ENCODE measurements around the gene E2F3.

E2F3 gene

DNA sequence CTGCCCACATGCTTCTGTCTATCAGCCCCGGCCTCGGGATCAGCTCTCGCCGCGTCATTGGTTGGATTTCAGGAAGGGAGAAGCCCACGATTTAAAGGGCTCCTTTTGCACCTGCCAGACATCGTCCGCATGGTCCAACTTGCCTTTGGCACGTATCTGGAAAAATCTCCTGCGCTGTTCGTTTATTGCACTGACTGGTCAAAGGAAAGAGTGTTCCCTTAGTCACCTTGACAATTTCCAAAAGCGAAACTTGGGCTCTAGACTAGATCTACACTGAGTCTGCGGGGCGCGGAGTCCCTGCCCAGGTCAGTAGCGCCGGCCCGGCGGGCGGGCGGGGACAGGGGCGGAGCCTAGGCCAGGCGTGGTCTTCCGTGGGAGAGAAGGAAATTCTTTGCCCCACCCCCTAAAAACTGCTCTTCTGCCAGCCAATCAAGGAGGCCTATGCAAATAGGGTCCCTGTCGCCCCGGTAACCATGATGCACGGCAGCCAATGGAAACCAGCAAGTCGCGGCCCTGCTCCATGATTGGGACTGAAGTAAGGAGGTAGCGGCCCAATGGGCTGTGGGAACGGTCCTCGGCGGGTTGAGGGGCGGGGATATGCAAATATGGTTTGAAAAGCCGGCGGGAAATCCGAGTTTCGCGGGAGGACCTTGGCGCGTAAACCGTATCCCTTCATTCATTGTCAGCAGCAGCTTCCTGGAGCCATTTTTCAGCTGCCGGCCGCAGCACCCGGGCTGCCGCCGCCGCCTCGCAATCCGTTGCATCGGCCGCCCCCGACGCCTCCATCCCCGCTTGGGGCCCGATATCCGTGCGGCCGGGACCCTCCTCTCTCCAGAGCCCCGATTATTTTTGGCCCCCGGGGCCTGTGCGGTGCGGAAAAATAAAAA, at the start of gene E2F3:
Gene E2F3, plus strand, starts transcription at position 675 of the 887 bp plus-strand sequence. CDS start 354 bp downstream, outside the sequence.
- H3K4me3 ChIP-seq (ENCODE audit: low read depth, low read length): peak within 1 kb of the TSS; percentile 90
- DNase-seq (ENCODE audit: low read depth): peak; percentile 100
- TF ChIP-seq, protein P1, sequence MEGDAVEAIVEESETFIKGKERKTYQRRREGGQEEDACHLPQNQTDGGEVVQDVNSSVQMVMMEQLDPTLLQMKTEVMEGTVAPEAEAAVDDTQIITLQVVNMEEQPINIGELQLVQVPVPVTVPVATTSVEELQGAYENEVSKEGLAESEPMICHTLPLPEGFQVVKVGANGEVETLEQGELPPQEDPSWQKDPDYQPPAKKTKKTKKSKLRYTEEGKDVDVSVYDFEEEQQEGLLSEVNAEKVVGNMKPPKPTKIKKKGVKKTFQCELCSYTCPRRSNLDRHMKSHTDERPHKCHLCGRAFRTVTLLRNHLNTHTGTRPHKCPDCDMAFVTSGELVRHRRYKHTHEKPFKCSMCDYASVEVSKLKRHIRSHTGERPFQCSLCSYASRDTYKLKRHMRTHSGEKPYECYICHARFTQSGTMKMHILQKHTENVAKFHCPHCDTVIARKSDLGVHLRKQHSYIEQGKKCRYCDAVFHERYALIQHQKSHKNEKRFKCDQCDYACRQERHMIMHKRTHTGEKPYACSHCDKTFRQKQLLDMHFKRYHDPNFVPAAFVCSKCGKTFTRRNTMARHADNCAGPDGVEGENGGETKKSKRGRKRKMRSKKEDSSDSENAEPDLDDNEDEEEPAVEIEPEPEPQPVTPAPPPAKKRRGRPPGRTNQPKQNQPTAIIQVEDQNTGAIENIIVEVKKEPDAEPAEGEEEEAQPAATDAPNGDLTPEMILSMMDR (IDR thresholded peaks at IDR 0.05; ENCODE audit: insufficient read depth, low read depth, low read length, missing control alignments): no peak

DNA sequence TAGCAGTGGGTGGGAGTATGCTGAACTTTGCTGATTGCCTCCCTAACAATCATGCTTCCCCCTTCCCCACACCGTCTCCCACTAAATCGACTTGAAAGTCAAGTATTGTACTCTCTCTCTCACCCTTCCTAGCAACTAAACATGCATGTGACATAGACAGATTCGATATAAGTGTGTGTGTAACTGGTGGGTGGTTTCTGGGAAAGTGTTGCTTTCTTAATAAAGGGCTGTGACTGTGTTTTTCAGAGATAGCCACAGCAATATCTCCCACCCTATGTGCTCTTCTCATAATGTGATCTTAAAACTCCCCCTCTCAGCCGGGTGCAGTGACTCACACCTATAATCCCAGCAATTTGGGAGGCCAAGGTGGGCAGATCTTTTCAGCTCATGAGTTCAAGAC, 49.3 kb upstream of the E2F3 start:
- no peak for DNase-seq (ENCODE audit: low read depth)
- TF ChIP-seq, protein P1 (IDR thresholded peaks at IDR 0.05; ENCODE audit: insufficient read depth, low read depth, low read length, missing control alignments): no peak
- no peak overlapping the region for H3K4me3 ChIP-seq (ENCODE audit: low read depth, low read length)

DNA sequence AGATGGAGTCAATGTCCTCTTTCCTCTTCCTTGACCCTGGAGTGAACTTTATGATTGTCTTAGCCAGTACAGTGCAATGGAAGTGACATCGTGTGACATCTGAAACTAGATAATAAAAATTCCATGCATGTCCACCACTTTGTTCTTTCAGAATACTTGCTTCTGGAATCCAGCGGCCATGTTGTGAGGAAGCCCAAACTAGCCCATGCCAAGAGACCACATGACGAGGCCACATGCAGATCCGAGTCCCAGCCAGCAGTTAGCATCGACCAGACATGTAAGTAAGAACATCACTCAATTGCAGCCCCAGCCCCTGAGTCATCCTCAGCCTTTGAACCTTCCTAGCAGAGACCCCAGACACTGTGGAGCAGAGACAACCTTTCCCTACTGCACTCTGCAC, 48.5 kb upstream of the E2F3 start:
- DNase-seq (ENCODE audit: low read depth): no peak
- TF ChIP-seq, protein P1 (IDR thresholded peaks at IDR 0.05; ENCODE audit: insufficient read depth, low read depth, low read length, missing control alignments): no peak

DNA sequence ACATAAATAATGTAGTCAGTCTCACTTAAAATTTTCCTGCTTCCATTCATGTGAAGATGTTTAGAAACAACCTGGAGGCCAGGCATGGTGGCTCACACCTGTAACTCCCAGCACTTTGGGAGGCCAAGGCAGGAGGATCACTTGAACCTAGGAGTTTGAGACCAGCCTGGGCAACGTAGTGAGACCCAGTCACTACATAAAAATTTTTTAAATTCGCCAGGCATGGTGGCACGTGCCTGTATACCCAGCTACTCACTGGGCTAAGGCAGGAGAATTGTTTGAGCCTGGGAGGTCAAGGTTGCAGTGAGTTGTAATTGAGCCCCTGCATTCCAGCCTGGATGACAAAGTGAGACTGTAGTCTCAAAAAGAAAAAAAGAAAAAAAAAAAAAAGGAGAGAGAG, 47.3 kb upstream of the E2F3 start:
- DNase-seq (ENCODE audit: low read depth): no peak
- TF ChIP-seq, protein P1 (IDR thresholded peaks at IDR 0.05; ENCODE audit: insufficient read depth, low read depth, low read length, missing control alignments): no peak
- H3K4me3 ChIP-seq (ENCODE audit: low read depth, low read length): no peak overlapping the region

More for the DNA sequence above, 48.5 kb upstream of the E2F3 start:
- H3K4me3 ChIP-seq (ENCODE audit: low read depth, low read length): no peak overlapping the region

DNA sequence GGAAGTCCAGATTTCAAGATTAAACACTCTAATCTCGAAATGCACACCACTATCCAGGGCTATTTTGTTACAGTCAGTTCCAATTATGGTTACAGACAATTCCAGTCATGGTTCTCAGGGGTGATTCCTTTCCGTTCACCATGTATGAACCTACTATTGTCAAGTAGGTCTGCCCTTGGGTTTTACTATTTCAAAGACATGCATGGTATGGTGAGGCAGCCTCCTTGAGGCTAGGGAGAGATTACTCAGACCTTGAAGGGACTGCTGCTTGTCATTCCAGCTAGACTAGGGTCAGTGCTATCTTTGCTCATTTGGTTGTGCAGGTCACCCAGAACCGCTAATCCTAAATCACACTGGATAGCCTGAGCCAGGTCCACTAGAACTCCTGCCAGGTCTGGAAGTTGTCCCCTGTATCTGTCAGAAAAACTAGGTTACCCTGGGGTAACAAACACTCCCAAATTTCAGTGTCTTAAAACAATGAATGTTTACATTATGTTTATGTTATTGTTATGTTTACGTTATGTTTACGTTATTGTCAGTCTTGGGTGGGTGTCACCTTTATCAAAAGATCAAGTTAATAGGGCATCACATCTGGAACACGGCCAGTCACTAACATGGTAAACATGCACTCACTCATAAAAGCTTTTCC, 41.1 kb upstream of the E2F3 start:
- TF ChIP-seq, protein P1 (IDR thresholded peaks at IDR 0.05; ENCODE audit: insufficient read depth, low read depth, low read length, missing control alignments): no peak
- DNase-seq (ENCODE audit: low read depth): no peak

DNA sequence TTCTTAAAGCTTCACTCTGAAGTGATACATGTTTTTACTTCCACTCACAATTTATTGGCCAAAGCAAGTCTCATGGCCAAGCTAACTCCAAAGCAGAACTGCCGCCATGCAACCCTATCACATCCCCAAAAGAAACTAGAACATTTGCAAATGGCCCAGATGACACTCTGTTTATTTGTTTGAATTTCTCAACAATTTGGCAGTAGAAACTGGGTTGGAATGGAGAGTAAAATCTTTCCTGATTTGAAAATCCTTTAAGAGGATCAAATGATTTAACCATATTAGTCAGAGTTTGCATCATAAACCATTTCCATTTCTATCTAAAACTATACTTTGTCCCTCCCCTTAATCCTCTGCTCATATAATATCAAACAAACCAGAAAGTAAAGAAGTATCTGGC, 39.1 kb upstream of the E2F3 start:
- TF ChIP-seq, protein P1 (IDR thresholded peaks at IDR 0.05; ENCODE audit: insufficient read depth, low read depth, low read length, missing control alignments): no peak
- no peak for DNase-seq (ENCODE audit: low read depth)
- H3K4me3 ChIP-seq (ENCODE audit: low read depth, low read length): no peak overlapping the region

More for the DNA sequence above, 41.1 kb upstream of the E2F3 start:
- no peak overlapping the region for H3K4me3 ChIP-seq (ENCODE audit: low read depth, low read length)

All from GM12865 (cell line).